Esophagus (tissue), 2 donors: ENCODE data around the gene LIN7C. TPM values are rescaled to one million over a fixed set of nuclear protein-coding genes. Genes with fewer than 3 reads are reported as not detected.

Experiments used
- H3K27ac ChIP-seq, 2 donors: one replicate each; pipeline ENCODE4 v1.5.1; 2013; ENCODE audit warnings: low read depth in 2 of 2, mild to moderate bottlenecking in 2 of 2, inconsistent platforms in 1 of 2, low read length in 1 of 2, moderate library complexity in 1 of 2
- H3K27me3 ChIP-seq, 2 donors: one replicate each; pipeline ENCODE4 v1.6.1; 2013; ENCODE audit warnings: low read length in 2 of 2, control low read depth in 1 of 2, mild to moderate bottlenecking in 1 of 2; ENCODE audit not compliant: insufficient read depth in 2 of 2, control insufficient read depth in 1 of 2
- H3K36me3 ChIP-seq, 2 donors: one replicate each; pipeline ENCODE4 v1.6.1; 2013; ENCODE audit warnings: low read length in 1 of 2; ENCODE audit not compliant: control insufficient read depth in 2 of 2, insufficient read depth in 2 of 2
- H3K4me1 ChIP-seq, 2 donors: one replicate each; pipeline ENCODE4 v1.6.1; 2013; ENCODE audit warnings: low read length in 1 of 2; ENCODE audit not compliant: control insufficient read depth in 2 of 2, insufficient read depth in 2 of 2
- H3K4me3 ChIP-seq, 2 donors: one replicate each; pipeline ENCODE4 v1.5.1; 2013; ENCODE audit warnings: low read length in 2 of 2, mild to moderate bottlenecking in 2 of 2, low read depth in 1 of 2, moderate library complexity in 1 of 2
- H3K9me3 ChIP-seq, 2 donors: one replicate each; pipeline ENCODE4 v1.6.1; 2013; ENCODE audit warnings: mild to moderate bottlenecking in 2 of 2, low read depth in 1 of 2, low read length in 1 of 2, moderate library complexity in 1 of 2; ENCODE audit not compliant: control insufficient read depth in 2 of 2, insufficient read depth in 1 of 2
- WGBS, 2 donors: extraction: QIAGEN DNeasy Blood & Tissue Kit; methylation state at CpG; one replicate each; pipeline ENCODE4 v1.1.7; 2013; 5-methylcytosine and 5-hydroxymethylcytosine counted together
- polyA plus RNA-seq, 2 donors: library from polyadenylated mRNA; stranded (reverse); fragments of 200-250 nt; gene quantifications; one replicate each; pipeline ENCODE4 v1.2.3, GENCODE V29; 2013
- donor health status: healthy with polysubstance abuse.
- donor health status: Bipolar disorder and iron deficiency.

Gene LIN7C
- polyA plus RNA-seq, 2 donors: 7.2 to 7.6 TPM

DNA sequence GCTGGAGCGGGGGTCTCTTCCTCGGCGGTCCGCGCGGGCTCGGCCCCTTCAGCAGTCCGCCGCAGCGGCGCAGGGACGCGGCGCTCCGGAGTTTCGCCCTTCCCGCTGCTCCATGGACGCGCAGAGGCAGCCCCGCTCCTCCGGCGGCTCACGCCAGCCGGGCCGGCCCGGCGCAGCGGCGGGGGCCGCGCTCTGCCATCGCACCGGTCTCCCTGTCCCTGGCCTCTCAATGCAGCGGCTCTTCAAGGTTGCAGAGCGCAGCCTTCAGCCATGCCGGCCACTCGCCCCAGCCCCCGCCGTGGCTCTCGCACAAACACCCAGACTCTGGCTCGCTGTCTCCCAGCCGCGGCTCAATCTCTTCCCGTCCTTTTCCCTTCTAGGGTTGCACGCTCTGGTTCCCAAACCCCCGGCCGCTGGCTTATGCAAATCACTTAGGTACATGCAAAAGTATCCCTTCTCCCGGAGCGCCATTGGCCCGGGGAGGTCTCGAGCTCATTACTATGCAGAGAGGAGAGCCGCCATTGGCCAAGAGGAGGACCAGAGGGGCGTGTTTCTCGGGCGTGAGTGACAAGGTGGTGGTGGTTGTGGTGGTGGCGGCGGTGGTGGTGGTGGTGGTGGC, 34.1 kb downstream of the LIN7C start, which contains the start of gene LGR4:
Gene LGR4 (minus strand): TSS at position 393 of the 619 bp plus-strand sequence. CDS start 488 bp downstream, outside the sequence.
- H3K4me1 ChIP-seq: peaks cover 3 to 4% of the 10 kb centered on the region in 2 donors
- H3K27me3 ChIP-seq: no peaks in the 10 kb centered on the region
- 1% methylated on average over 51 to 57 of the region's 57 CpGs for WGBS, 2 donors
- peak within 1 kb of the TSS; percentile 74 to 95 for H3K4me3 ChIP-seq
- no peaks in the 10 kb centered on the region for H3K36me3 ChIP-seq
- H3K9me3 ChIP-seq: no peaks in the 10 kb centered on the region
- peak within 1 kb of the TSS; percentile 79 to 87 for H3K27ac ChIP-seq

DNA sequence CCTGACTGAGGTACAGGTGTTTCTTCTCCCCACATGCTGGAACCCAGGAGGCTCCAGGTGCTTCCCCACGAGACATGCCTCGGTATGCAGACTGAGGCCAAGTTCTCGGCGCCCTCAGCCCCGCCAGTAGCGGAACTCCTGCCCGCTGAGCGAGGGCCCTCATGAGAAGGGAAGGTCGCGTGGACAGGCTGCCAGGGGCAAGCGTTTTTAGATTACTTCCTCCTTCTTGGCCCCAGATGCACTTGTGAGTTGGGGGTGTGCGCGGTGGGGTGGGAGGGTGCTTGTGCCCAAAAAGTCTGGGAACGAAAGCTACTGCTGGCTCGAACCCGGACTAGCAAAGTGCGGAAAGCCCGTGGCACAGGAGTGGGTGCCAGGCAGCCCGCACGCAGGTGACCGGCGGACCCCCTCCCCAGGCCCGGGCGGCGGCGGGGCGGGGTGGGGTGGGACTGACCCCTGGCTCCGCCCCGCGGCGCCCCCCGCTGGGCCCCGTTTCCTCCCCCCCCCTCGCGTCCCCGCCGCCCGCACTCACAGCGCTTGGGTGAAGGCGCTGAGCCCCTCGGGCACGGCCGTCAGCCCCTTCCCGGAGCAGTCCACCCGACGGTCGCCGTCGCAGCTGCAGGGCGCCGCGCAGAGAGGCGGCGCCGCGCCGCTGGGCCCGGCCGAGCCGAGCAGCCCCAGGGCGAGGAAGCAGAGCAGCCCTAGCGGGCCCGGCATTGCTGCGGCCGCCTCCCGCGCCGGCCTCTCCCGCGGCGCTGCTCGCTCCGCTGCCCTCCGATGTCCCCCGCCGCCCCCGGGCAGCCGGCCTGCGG, 34.8 kb downstream of the LIN7C start:
- Histone ChIP-seq H3K27ac (peak overlapping the region; percentile 79 to 87), H3K4me1 (peaks cover 3 to 4% of the 10 kb centered on the region in 2 donors), H3K4me3 (peak overlapping the region; percentile 74 to 95), H3K36me3 (no peaks in the 10 kb centered on the region), H3K9me3 (no peaks in the 10 kb centered on the region), H3K27me3 (no peaks in the 10 kb centered on the region)
- 1% methylated on average over 46 to 79 of the region's 79 CpGs for WGBS, 2 donors

DNA sequence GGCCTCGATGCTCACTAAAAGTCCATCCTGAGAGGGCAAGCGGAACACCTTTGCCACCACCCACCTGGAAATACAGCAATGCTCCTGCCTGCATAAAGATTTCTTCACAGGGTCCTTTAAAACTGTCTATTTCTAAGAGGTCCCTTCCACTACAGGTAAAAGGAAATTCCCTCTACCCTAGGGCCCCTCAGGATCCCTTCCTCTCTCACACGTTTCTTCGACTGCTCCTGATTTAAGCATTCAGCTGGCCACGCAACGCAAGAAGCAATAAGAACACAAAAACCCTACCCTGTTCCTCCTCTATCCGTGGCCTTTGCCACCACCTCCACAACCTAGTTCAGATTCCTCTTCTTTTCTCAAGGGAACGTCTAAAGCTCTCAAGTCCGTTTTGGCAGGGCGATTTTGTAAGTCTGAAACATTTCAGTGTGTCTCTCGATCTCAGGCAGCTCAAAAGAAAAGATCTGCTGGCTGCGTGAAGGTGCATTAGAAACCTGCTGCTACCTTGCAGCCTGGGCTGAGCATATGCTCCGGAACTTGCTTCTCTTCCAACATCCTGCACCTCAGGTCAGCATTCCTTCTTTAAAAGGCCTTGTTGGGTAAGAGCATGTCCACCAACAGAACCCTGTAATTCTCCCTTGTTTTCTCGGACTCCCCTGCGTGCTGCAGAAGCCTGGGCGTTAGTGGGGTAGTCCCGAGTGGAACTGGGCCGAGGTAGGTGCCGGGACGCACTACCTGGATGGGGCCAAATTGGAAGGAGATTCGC, 35.6 kb downstream of the LIN7C start:
- H3K4me3 ChIP-seq: peak overlapping the region; percentile 74 to 95
- WGBS, 2 donors: 22 to 24% methylated on average over 21 of the region's 21 CpGs
- H3K36me3 ChIP-seq: no peaks in the 10 kb centered on the region
- peaks cover 3 to 4% of the 10 kb centered on the region in 2 donors for H3K4me1 ChIP-seq
- no peaks in the 10 kb centered on the region for H3K27me3 ChIP-seq
- no peaks in the 10 kb centered on the region for H3K9me3 ChIP-seq
- peak overlapping the region; percentile 37 to 79 for H3K27ac ChIP-seq

DNA sequence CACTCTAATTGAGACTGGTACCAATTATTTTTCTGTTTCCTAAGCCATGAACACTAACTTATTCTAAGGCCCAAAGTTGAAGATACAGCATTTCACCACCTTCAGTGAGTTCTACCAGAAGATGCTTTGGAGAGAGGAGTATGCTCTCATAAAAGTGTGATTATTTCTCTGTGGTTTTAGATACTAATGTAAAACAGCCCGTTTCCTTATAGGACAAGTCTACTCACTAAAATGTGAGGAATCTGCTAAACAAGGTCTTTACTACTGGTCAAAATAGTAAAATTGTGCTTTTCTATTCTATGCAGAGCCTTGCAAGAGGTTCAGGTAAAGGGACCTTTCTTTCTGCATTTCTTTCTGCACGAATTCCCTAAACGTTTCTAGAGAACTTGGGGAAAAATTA, 36.4 kb downstream of the LIN7C start:
- Histone ChIP-seq H3K4me3 (peak overlapping the region in 1 of 2 donors; percentile 95), H3K27me3 (no peaks in the 10 kb centered on the region), H3K9me3 (no peaks in the 10 kb centered on the region), H3K4me1 (peaks cover 3 to 4% of the 10 kb centered on the region in 2 donors), H3K27ac (peak overlapping the region in 1 of 2 donors; percentile 36), H3K36me3 (no peaks in the 10 kb centered on the region)
- WGBS, 2 donors: 36 to 37% methylated on average over 3 of the region's 3 CpGs

DNA sequence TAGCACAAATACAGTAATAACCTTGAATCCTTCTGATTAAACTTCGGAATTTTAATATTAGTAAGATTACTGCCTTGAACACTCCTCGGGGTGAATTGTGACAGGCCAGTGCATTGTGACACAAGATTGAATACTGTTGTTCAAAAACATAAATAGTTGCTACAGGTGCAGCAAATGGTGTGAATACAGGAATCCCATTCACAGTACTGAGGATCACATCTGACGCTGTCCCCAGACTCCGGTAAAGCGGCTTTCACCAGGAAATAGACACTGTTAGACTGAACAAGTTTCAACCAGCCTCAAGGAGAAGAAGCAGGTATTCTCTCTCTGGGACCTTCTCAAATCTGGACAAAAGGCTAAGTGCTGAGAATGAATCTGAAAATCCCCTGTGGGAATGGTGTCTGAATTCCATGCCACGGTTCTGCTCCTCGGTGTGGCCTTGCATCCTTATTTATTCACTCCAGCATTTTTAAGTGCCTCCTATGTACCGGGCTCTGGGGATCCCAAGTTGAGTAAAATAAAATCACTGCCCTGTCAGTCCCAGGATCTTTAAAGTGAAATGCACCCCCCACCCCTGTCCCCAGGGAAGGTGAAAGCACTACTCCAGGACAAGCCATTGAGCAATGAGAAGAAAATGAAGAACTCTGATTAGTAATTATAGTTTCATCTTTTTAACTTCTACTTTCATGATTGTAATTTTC, 37.4 kb downstream of the LIN7C start:
- H3K27me3 ChIP-seq: no peaks in the 10 kb centered on the region
- peak overlapping the region in 1 of 2 donors; percentile 95 for H3K4me3 ChIP-seq
- no peaks in the 10 kb centered on the region for H3K36me3 ChIP-seq
- peak overlapping the region; percentile 73 to 79 for H3K27ac ChIP-seq
- WGBS, 2 donors: 37 to 47% methylated on average over 8 of the region's 8 CpGs
- peaks cover 3 to 6% of the 10 kb centered on the region in 2 donors for H3K4me1 ChIP-seq
- H3K9me3 ChIP-seq: no peaks in the 10 kb centered on the region

DNA sequence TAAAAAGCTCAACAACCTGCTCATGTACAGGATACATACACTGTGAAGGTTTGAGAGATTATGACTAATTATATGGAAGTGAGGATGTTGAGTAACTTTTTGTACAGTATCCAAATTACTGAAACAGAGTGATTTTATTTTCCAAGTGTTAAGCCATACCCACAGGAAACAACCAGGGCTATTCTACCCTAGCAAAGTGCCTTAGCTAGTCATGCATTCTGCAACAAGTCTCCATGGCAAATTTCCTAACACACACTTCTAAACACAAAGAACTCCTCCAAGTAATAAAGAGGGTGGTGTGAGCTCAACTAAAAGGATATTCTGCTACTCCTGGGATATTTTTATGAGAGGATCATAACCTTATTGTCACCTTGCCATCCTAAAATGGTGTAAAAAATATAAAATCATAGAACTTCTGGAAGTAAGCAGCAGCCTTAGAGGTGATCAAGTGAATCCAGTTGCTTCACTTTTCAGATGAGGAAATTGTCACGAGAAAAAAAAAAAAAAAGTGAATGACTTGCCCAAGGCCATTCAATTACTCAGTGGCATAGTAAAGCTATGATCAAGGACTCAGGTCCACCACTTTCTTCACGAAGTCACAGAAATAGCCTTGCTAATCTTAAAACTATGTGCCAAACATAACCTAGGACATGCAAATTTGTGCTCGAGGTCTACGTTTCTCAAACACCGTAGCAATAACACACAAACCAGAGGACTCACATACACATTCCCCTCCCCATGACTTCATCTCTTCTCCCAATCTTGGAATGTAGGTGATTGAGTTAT, 38.2 kb downstream of the LIN7C start:
- H3K4me1 ChIP-seq: peaks cover 3 to 7% of the 10 kb centered on the region in 2 donors
- 40 to 49% methylated on average over 5 of the region's 5 CpGs for WGBS, 2 donors
- no peaks in the 10 kb centered on the region for H3K27me3 ChIP-seq
- peak overlapping the region; percentile 50 to 73 for H3K27ac ChIP-seq
- H3K36me3 ChIP-seq: no peaks in the 10 kb centered on the region
- no peak overlapping the region for H3K4me3 ChIP-seq
- no peaks in the 10 kb centered on the region for H3K9me3 ChIP-seq

DNA sequence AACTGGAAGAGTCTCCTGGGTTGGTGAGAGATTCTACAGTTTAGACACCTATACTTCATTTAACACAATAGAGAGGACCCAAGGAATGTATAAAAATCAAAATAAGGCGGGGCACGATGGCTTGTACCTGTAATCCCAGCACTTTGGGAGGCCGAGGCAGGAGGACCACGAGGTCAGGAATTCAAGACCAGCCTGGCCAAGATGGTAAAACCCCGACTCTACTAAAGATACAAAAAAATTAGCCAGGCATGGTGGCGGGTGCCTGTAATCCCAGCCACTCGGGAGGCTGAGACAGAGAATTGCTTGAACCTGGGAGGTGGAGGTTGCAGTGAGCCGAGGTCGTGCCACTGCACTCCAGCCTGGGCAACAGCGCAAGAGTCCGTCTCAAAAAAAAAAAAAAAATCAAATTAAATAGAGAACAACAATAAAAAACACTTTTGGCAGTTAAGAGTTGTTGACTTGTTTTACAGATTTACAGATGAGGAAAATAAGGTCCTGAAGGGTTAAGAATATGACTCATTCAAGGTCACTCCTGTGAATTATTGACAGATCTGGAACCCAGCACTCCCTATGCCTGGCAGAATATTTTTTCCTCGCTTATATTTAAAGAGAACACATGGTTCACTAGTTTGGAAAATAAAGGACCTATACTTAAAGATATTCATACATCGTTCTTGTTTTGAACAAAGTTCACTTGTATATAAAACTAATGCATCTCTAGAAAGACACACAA, 39.2 kb downstream of the LIN7C start:
- Histone ChIP-seq H3K36me3 (no peaks in the 10 kb centered on the region), H3K27me3 (no peaks in the 10 kb centered on the region), H3K9me3 (no peaks in the 10 kb centered on the region), H3K27ac (peak overlapping the region; percentile 34 to 57), H3K4me3 (no peak overlapping the region), H3K4me1 (peaks cover 3 to 7% of the 10 kb centered on the region in 2 donors)
- WGBS, 2 donors: 77 to 80% methylated on average over 13 of the region's 13 CpGs

DNA sequence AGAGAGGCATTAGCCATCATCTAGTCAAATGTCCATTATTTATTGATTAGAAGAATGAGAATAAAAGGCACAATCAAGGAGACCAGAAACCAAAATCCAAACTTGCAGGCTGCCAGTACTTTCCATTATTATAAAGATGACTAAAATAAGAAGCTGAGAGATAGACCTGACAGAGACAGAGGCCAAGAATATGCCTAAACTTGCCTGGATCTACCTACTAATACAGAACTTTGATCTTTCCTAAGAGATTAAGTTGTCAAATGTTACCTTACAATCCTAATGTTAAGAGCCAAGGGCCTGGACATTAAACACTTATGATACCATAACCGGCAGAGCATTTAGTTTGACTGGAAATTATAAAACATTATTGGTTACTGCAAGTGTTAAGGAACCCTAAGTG, 40.2 kb downstream of the LIN7C start:
- H3K4me1 ChIP-seq: peaks cover 3 to 7% of the 10 kb centered on the region in 2 donors

More for the DNA sequence above, 40.2 kb downstream of the LIN7C start:
- no peaks in the 10 kb centered on the region for H3K9me3 ChIP-seq
- no peak overlapping the region for H3K4me3 ChIP-seq
- 33 to 46% methylated on average over 1 of the region's 1 CpG for WGBS, 2 donors
- H3K27me3 ChIP-seq: no peaks in the 10 kb centered on the region
- no peak overlapping the region for H3K27ac ChIP-seq
- H3K36me3 ChIP-seq: no peaks in the 10 kb centered on the region
